Measurements from ENCODE around the gene EPB41. TPM values are rescaled to one million over a fixed set of nuclear protein-coding genes. Genes with fewer than 3 reads are reported as not detected.

The EPB41 gene
- total RNA-seq, 5 donors from 2014 or later (not counting 1 experiment from before 2014, with no cell fraction given) = 199 to 257 (median 241) TPM

DNA sequence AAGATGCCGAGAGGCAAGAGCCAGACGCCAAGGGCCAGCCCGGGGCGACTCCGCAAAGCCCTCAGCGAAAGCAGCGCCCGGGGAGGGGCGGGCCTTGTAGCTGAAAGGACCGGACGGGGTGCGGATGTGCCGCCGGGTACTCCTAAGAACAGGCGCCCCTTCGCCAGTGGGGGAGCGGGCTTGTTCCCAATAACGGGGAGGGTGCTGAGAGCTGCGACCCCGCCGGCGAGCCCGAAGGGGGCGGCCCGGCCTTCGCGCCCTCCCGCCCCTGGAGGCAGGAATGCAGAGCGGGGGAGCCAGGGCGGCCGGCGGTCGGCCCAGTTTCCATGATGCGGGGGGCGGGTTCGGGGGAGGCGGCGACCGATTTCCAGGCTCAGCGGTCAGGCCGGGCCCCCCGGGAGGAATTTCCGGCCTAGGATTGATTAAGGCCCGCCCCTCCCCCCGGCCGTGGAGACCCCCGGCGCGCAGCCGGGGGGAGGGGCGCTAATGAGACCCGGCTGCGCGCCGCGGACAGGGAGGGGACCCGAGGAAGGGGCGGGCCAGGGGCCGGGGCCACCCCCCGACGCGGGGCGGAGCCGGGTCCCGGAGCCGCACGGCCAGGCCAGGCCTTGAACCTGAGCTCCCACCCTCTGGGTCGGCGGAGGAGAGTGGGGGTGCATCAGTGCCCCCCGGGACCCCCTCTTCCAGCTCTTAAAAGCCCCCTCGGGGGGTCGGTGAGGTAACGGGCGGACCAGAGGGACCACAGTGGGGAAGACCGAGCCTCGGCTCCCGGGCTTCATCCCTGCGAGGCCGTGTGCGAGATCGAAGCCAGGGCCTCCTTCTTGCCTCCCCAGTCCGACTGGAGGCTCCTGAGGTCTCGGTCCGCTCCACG lies 210.2 kb downstream of the EPB41 start:
- H3K9me3 ChIP-seq = no peaks in the 10 kb centered on the region
- no peak overlapping the region for H3K27ac ChIP-seq (ENCODE audit: low read length)
- H3K4me1 ChIP-seq (ENCODE audit: control insufficient read depth in 1 of 2, extremely low read depth in 1 of 2, insufficient read depth in 2 of 2, low read length in 2 of 2) = peaks cover 5 to 41% of the 10 kb centered on the region in 2 experiments
- peak overlapping the region; percentile 61 to 87 (median 72) for H3K4me3 Mint-ChIP-seq
- ChIA-PET POLR2A (interaction anchor here (0.5 to 0.7 kb wide), 2 partner anchors 481 to 638 kb away, joined by 4 to 7 read pairs; partner anchors contain the start of gene TAF12 (in 1 of the 2)), CTCF (interaction anchor here in 1 of 2 donors (0.6 kb wide), 1 partner anchor 916 kb away, joined by 4 read pairs; no protein-coding TSS in a partner anchor)
- no peaks in the 10 kb centered on the region for H3K36me3 ChIP-seq (ENCODE audit: control insufficient read depth in 2 of 2, extremely low read depth in 1 of 2, insufficient read depth in 1 of 2, low read length in 1 of 2)
- peaks cover 9 to 20% (median 11%) of the 10 kb centered on the region in 3 donors for H3K4me1 Mint-ChIP-seq
- peaks cover 11 to 25% of the 10 kb centered on the region in 2 donors for H3K27me3 Mint-ChIP-seq
- H3K27me3 ChIP-seq (replicated peaks in 1 of 2; ENCODE audit: control insufficient read depth in 2 of 2, extremely low read depth in 1 of 2, insufficient read depth in 2 of 2, low read length in 1 of 2) = peaks cover 0 to 63% of the 10 kb centered on the region in 2 experiments
- H3K36me3 Mint-ChIP-seq = no peaks in the 10 kb centered on the region
- ATAC-seq (replicated peaks in 1 of 4) (peak; percentile 38 to 60 (median 49)), DNase-seq (peak in 27 of 35 experiments; percentile 14 to 58 (median 39))
- peak overlapping the region; percentile 53 to 78 for H3K4me3 ChIP-seq (ENCODE audit: control insufficient read depth in 1 of 2, extremely low read depth in 1 of 2, low read length in 1 of 2)
- 7% methylated on average over 77 of the region's 85 CpGs for whole genome bisulfite sequencing (ENCODE audit: insufficient coverage)
- H3K27ac Mint-ChIP-seq = no peak overlapping the region
- no peaks in the 10 kb centered on the region for H3K9me3 Mint-ChIP-seq

DNA sequence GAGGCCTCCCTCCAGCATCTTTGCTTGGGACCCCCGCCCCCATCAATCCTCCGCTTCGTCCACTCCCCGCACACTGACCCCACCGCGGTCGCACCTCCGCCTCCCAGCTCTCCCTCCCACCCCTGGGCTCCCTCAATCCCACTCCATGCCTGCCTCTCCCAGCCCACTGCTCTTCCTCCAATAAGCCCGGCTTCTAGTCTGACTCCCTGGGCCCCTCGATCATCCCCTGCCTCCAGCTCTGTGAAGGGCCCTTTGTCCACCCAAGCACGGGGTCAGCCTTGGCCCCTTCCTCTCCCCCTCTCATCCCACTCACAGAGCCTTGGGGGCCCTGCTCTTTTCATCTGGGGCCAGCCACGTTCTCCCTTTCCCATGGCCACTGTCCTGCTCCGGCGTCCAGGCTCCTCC lies 210.9 kb downstream of the EPB41 start:
- no peaks in the 10 kb centered on the region for H3K9me3 ChIP-seq
- no peak overlapping the region for H3K27ac ChIP-seq (ENCODE audit: low read length)
- Mint-ChIP-seq H3K27me3 (peaks cover 11 to 25% of the 10 kb centered on the region in 2 donors), H3K4me1 (peaks cover 9 to 18% (median 11%) of the 10 kb centered on the region in 3 donors), H3K9me3 (no peaks in the 10 kb centered on the region), H3K36me3 (no peaks in the 10 kb centered on the region), H3K4me3 (peak overlapping the region; percentile 75 to 87 (median 76)), H3K27ac (peak overlapping the region in 1 of 2 donors; percentile 58)
- peaks cover 0 to 67% of the 10 kb centered on the region in 2 experiments for H3K27me3 ChIP-seq (replicated peaks in 1 of 2; ENCODE audit: control insufficient read depth in 2 of 2, extremely low read depth in 1 of 2, insufficient read depth in 2 of 2, low read length in 1 of 2)
- no peak for DNase-seq
- H3K36me3 ChIP-seq (ENCODE audit: control insufficient read depth in 2 of 2, extremely low read depth in 1 of 2, insufficient read depth in 1 of 2, low read length in 1 of 2) = no peaks in the 10 kb centered on the region
- H3K4me3 ChIP-seq (ENCODE audit: control insufficient read depth in 1 of 2, extremely low read depth in 1 of 2, low read length in 1 of 2) = no peak overlapping the region
- ChIA-PET CTCF (no interaction called here), POLR2A (interaction anchor here in 1 of 2 donors (0.5 kb wide), 1 partner anchor 482 kb away, joined by 7 read pairs; the partner anchor contains the start of gene TAF12)
- ATAC-seq (replicated peaks in 1 of 4) = no peak
- H3K4me1 ChIP-seq (ENCODE audit: control insufficient read depth in 1 of 2, extremely low read depth in 1 of 2, insufficient read depth in 2 of 2, low read length in 2 of 2) = peaks cover 5 to 41% of the 10 kb centered on the region in 2 experiments
- 87% methylated on average over 11 of the region's 14 CpGs for WGBS (ENCODE audit: insufficient coverage)

DNA sequence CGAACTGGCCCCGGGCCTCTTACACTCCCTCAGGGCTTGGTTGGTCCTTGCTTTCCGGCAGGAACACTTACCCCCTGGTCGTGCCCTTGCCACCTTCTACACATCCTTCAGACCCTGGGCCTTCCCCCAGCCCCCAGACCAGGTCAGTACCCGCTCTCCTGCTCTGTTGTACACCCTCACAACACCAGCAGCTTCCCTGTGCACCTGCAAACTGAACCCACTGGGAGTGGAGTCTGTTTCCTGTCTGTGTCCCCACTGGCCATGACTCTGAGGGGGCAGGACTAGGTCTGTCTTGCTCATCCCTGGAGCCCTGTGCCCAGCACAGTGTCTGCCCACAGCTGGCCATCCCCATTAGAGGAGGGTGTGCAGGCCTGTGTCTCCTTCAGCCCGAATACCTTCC lies 211.4 kb downstream of the EPB41 start:
- H3K4me1 Mint-ChIP-seq = peaks cover 8 to 17% (median 11%) of the 10 kb centered on the region in 3 donors
- H3K9me3 ChIP-seq = no peaks in the 10 kb centered on the region
- no peak overlapping the region for H3K4me3 ChIP-seq (ENCODE audit: control insufficient read depth in 1 of 2, extremely low read depth in 1 of 2, low read length in 1 of 2)
- no peaks in the 10 kb centered on the region for H3K36me3 ChIP-seq (ENCODE audit: control insufficient read depth in 2 of 2, extremely low read depth in 1 of 2, insufficient read depth in 1 of 2, low read length in 1 of 2)
- peak overlapping the region; percentile 75 to 87 (median 76) for H3K4me3 Mint-ChIP-seq
- peaks cover 11 to 23% of the 10 kb centered on the region in 2 donors for H3K27me3 Mint-ChIP-seq
- ATAC-seq (replicated peaks in 1 of 4) = no peak
- H3K27ac Mint-ChIP-seq = peak overlapping the region in 1 of 2 donors; percentile 39
- no peaks in the 10 kb centered on the region for H3K9me3 Mint-ChIP-seq
- no peak for DNase-seq
- 88% methylated on average over 5 of the region's 6 CpGs for WGBS (ENCODE audit: insufficient coverage)
- peaks cover 0 to 63% of the 10 kb centered on the region in 2 experiments for H3K27me3 ChIP-seq (replicated peaks in 1 of 2; ENCODE audit: control insufficient read depth in 2 of 2, extremely low read depth in 1 of 2, insufficient read depth in 2 of 2, low read length in 1 of 2)
- ChIA-PET POLR2A (no interaction called here), CTCF (no interaction called here)
- H3K4me1 ChIP-seq (ENCODE audit: control insufficient read depth in 1 of 2, extremely low read depth in 1 of 2, insufficient read depth in 2 of 2, low read length in 2 of 2) = peaks cover 5 to 40% of the 10 kb centered on the region in 2 experiments
- no peak overlapping the region for H3K27ac ChIP-seq (ENCODE audit: low read length)
- H3K36me3 Mint-ChIP-seq = no peaks in the 10 kb centered on the region

DNA sequence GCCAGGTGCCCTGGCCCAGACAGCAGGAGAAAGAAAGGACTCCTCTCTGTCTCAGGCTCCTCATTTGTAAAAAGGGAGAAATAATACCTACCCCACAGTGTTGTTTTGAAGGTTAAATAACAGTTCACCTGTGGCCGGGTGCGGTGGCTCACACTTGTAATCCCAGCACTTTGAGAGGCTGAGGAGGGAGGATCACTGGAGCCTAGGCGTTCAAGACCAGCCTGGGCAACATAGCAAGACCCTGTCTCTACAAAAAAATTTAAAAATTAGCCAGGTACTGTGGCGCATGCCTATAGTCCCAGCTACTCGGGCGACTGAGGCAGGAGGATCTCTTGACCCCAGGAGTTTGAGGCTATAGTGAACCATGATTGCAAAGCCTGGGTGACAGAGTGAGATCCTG lies 211.8 kb downstream of the EPB41 start:
- no peaks in the 10 kb centered on the region for H3K9me3 Mint-ChIP-seq
- peaks cover 11 to 23% of the 10 kb centered on the region in 2 donors for H3K27me3 Mint-ChIP-seq
- ChIA-PET CTCF (no interaction called here), POLR2A (no interaction called here)
- DNase-seq (no peak), ATAC-seq (replicated peaks in 1 of 4) (no peak)
- WGBS (ENCODE audit: insufficient coverage) = 100% methylated on average over 3 of the region's 6 CpGs
- H3K4me3 ChIP-seq (ENCODE audit: control insufficient read depth in 1 of 2, extremely low read depth in 1 of 2, low read length in 1 of 2) = no peak overlapping the region
- peaks cover 0 to 59% of the 10 kb centered on the region in 2 experiments for H3K27me3 ChIP-seq (replicated peaks in 1 of 2; ENCODE audit: control insufficient read depth in 2 of 2, extremely low read depth in 1 of 2, insufficient read depth in 2 of 2, low read length in 1 of 2)
- no peak overlapping the region for H3K27ac Mint-ChIP-seq
- H3K36me3 ChIP-seq (ENCODE audit: control insufficient read depth in 2 of 2, extremely low read depth in 1 of 2, insufficient read depth in 1 of 2, low read length in 1 of 2) = no peaks in the 10 kb centered on the region
- H3K4me1 ChIP-seq (ENCODE audit: control insufficient read depth in 1 of 2, extremely low read depth in 1 of 2, insufficient read depth in 2 of 2, low read length in 2 of 2) = peaks cover 5 to 36% of the 10 kb centered on the region in 2 experiments
- H3K27ac ChIP-seq (ENCODE audit: low read length) = no peak overlapping the region
- H3K9me3 ChIP-seq = no peaks in the 10 kb centered on the region
- H3K4me3 Mint-ChIP-seq = peak overlapping the region; percentile 75 to 87 (median 76)
- peaks cover 6 to 16% (median 11%) of the 10 kb centered on the region in 3 donors for H3K4me1 Mint-ChIP-seq
- H3K36me3 Mint-ChIP-seq = no peaks in the 10 kb centered on the region

DNA sequence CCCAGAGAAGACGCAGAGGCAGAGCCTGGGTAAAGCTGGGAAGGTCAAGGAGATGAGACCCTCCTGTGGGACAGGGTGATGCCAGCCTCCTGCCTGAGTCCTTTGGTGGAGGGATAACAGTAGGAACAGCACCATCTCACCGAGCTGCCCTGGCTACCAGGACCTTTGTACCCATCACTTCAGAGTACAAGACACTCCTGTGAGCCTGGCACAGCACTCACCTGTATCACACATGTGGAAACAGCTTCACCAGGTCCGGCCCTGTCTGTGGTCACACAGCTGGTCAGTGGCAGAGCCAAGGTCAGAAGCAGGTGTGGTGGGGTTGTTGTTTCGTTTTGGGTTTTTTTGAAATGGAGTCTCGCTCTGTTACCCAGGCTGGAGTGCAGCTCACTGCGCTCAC lies 214.4 kb downstream of the EPB41 start:
- H3K9me3 Mint-ChIP-seq = no peaks in the 10 kb centered on the region
- ChIA-PET POLR2A (no interaction called here), CTCF (interaction anchor here in 1 of 2 donors (0.7 kb wide), 1 partner anchor 57 kb away, joined by 3 read pairs; no protein-coding TSS in a partner anchor)
- H3K9me3 ChIP-seq = no peaks in the 10 kb centered on the region
- H3K27me3 Mint-ChIP-seq = peaks cover 11 to 26% of the 10 kb centered on the region in 2 donors
- H3K4me1 Mint-ChIP-seq = peaks cover 3 to 15% (median 10%) of the 10 kb centered on the region in 3 donors
- H3K27ac ChIP-seq (ENCODE audit: low read length) = no peak overlapping the region
- H3K36me3 Mint-ChIP-seq = no peaks in the 10 kb centered on the region
- ATAC-seq (replicated peaks in 1 of 4) = no peak
- H3K4me3 Mint-ChIP-seq = no peak overlapping the region
- no peak for DNase-seq
- no peak overlapping the region for H3K27ac Mint-ChIP-seq
- H3K4me3 ChIP-seq (ENCODE audit: control insufficient read depth in 1 of 2, extremely low read depth in 1 of 2, low read length in 1 of 2) = no peak overlapping the region
- H3K4me1 ChIP-seq (ENCODE audit: control insufficient read depth in 1 of 2, extremely low read depth in 1 of 2, insufficient read depth in 2 of 2, low read length in 2 of 2) = peaks cover 2 to 12% of the 10 kb centered on the region in 2 experiments
- WGBS (ENCODE audit: insufficient coverage) = 76% methylated on average over 5 of the region's 6 CpGs
- H3K36me3 ChIP-seq (ENCODE audit: control insufficient read depth in 2 of 2, extremely low read depth in 1 of 2, insufficient read depth in 1 of 2, low read length in 1 of 2) = no peaks in the 10 kb centered on the region
- H3K27me3 ChIP-seq (replicated peaks in 1 of 2; ENCODE audit: control insufficient read depth in 2 of 2, extremely low read depth in 1 of 2, insufficient read depth in 2 of 2, low read length in 1 of 2) = peaks cover 0 to 47% of the 10 kb centered on the region in 2 experiments

DNA sequence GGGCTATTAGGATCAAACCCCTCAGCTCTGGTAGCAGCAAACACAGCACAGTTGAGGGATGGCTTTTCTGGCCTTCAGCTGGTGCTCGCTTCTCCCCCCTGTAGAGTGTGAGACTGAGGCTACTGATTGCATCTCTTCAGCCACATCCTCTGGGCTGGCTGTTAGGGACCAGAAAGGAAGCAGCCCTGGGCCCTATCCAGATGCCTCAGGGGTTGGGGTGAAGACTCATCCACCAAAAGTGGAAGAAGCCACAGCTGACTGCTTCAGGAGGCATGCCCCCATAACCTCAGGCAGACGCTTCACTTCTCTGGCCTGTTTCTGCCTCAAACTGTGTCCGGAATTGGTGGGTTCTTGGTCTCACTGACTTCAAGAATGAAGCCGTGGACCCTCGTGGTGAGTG lies 215.5 kb downstream of the EPB41 start:
- H3K27ac Mint-ChIP-seq = no peak overlapping the region

More for the DNA sequence above, 215.5 kb downstream of the EPB41 start:
- no peaks in the 10 kb centered on the region for H3K9me3 ChIP-seq
- H3K9me3 Mint-ChIP-seq = no peaks in the 10 kb centered on the region
- H3K27me3 Mint-ChIP-seq = peaks cover 11 to 26% of the 10 kb centered on the region in 2 donors
- H3K36me3 ChIP-seq (ENCODE audit: control insufficient read depth in 2 of 2, extremely low read depth in 1 of 2, insufficient read depth in 1 of 2, low read length in 1 of 2) = no peaks in the 10 kb centered on the region
- ATAC-seq (replicated peaks in 1 of 4) (no peak), DNase-seq (no peak)
- peaks cover 3 to 15% (median 14%) of the 10 kb centered on the region in 3 donors for H3K4me1 Mint-ChIP-seq
- no peak overlapping the region for H3K27ac ChIP-seq (ENCODE audit: low read length)
- H3K36me3 Mint-ChIP-seq = no peaks in the 10 kb centered on the region
- H3K27me3 ChIP-seq (replicated peaks in 1 of 2; ENCODE audit: control insufficient read depth in 2 of 2, extremely low read depth in 1 of 2, insufficient read depth in 2 of 2, low read length in 1 of 2) = peaks cover 0 to 46% of the 10 kb centered on the region in 2 experiments
- POLR2A ChIA-PET = no interaction called here
- CTCF ChIA-PET = no interaction called here
- H3K4me3 Mint-ChIP-seq = no peak overlapping the region
- WGBS (ENCODE audit: insufficient coverage) = 66% methylated on average over 4 of the region's 5 CpGs
- H3K4me3 ChIP-seq (ENCODE audit: control insufficient read depth in 1 of 2, extremely low read depth in 1 of 2, low read length in 1 of 2) = no peak overlapping the region
- H3K4me1 ChIP-seq (ENCODE audit: control insufficient read depth in 1 of 2, extremely low read depth in 1 of 2, insufficient read depth in 2 of 2, low read length in 2 of 2) = peaks cover 0 to 2% of the 10 kb centered on the region in 2 experiments
